Bronchial epithelial cell (primary cell): ENCODE results near the gene CCT3. TPM values are rescaled to one million over a fixed set of nuclear protein-coding genes. Genes with fewer than 3 reads are reported as not detected.

ENCODE experiments used
- DNase-seq: peaks from one replicate; pipeline ENCODE4 v3.0.0-alpha.2; 2010; ENCODE audit warnings: low read depth
- FAIRE-seq: peaks from 2 replicates; lab custom pipeline; 2011; peaks lifted over from hg19 to GRCh38; lab: Jason Lieb, UNC
- H3K27me3 ChIP-seq: 2 replicates; pipeline ENCODE4 v1.5.1; 2011; ENCODE audit warnings: low read length; ENCODE audit not compliant: control insufficient read depth, insufficient read depth
- H3K36me3 ChIP-seq: 2 replicates; pipeline ENCODE4 v1.5.1; 2011; ENCODE audit warnings: low read length; ENCODE audit not compliant: control insufficient read depth, insufficient read depth
- H3K4me3 ChIP-seq: 2 replicates; pipeline ENCODE4 v1.5.1; 2011; ENCODE audit warnings: mild to moderate bottlenecking, low read depth, low read length, control low read depth
- CTCF ChIP-seq: IDR thresholded peaks from 2 replicates; pipeline ENCODE4 v1.5.1; 2011; ENCODE audit warnings: mild to moderate bottlenecking, moderate library complexity, low read length, control low read depth, inconsistent platforms; ENCODE audit not compliant: insufficient read depth, severe bottlenecking
- total RNA-seq: library from RNA; depleted of rRNA; stranded (reverse); fragments of >200 nt; gene quantifications from 2 replicates; pipeline ENCODE4 v1.2.1, GENCODE V29; 2014

Gene CCT3
- total RNA-seq, 1 donor from 2014 or later = 377 TPM

GRCh38 chr1:156284112-156284511, 54.0 kb downstream of the CCT3 start, which contains the start of gene TMEM79:
TMEM79 (plus strand) TSS chr1:156284325; CDS start chr1:156285227, 902 bp downstream.
- FAIRE-seq = no peak
- peaks cover 19% of the 10 kb centered on the region for H3K36me3 ChIP-seq
- H3K4me3 ChIP-seq = peak within 1 kb of the TSS; percentile 67
- DNase-seq = peak; percentile 74
- TF ChIP-seq CTCF = no peak
- H3K27me3 ChIP-seq = no peaks in the 10 kb centered on the region

GRCh38 chr1:156283521-156283920, 54.6 kb downstream of the CCT3 start:
- DNase-seq = no peak
- no peak for FAIRE-seq
- H3K4me3 ChIP-seq = peak overlapping the region; percentile 67
- TF ChIP-seq CTCF = no peak
- no peaks in the 10 kb centered on the region for H3K27me3 ChIP-seq
- peaks cover 18% of the 10 kb centered on the region for H3K36me3 ChIP-seq

- no peak for TF ChIP-seq CTCF
- FAIRE-seq = no peak
- H3K36me3 ChIP-seq = peaks cover 23% of the 10 kb centered on the region
- no peaks in the 10 kb centered on the region for H3K27me3 ChIP-seq
- DNase-seq = peak; percentile 97
- peak within 1 kb of the TSS; percentile 67 for H3K4me3 ChIP-seq
These were observed 55.4 kb downstream of the CCT3 start, which contains the start of gene SMG5 for GRCh38 chr1:156282479-156283222. SMG5 (minus strand) TSS chr1:156282825; CDS start chr1:156282680, 145 bp downstream.

GRCh38 chr1:156281693-156282478, 56.2 kb downstream of the CCT3 start:
- peak; percentile 61 for DNase-seq
- H3K27me3 ChIP-seq = no peaks in the 10 kb centered on the region
- peaks cover 26% of the 10 kb centered on the region for H3K36me3 ChIP-seq
- no peak for FAIRE-seq
- no peak for TF ChIP-seq CTCF
- H3K4me3 ChIP-seq = peak overlapping the region; percentile 67

- FAIRE-seq (no peak), DNase-seq (no peak)
- Histone ChIP-seq H3K36me3 (peaks cover 25% of the 10 kb centered on the region), H3K4me3 (no peak overlapping the region), H3K27me3 (no peaks in the 10 kb centered on the region)
- TF ChIP-seq CTCF = no peak
These were observed 56.8 kb downstream of the CCT3 start for GRCh38 chr1:156281281-156281680.
